PC-9 (cell line): Measurements from ENCODE around the gene ID4. TPM values are rescaled to one million over a fixed set of nuclear protein-coding genes. Genes with fewer than 3 reads are reported as not detected.
"Not testable (repeated sequence)": the region's sequence is repeated elsewhere in the genome, so short reads cannot be mapped to it uniquely, and the experiment has no call there.

Experiments
- BruUV-seq: library from RNA; stranded (reverse); fragments of 400-500 nt; replicated peaks from 2 replicates; lab custom pipeline; 2021; lab: Mats Ljungman, UMichigan
- CTCF ChIA-PET: fragments of 300-600 bp; sonication (Branson Sonifier 250); formaldehyde crosslinking; loops from one replicate; lab custom pipeline; 2022; ENCODE audit warnings: antibody characterized with exemption; lab: Charles Lee
- POLR2A ChIA-PET: fragments of 300-600 bp; sonication (Branson Sonifier 250); formaldehyde crosslinking; loops from one replicate; lab custom pipeline; 2022; ENCODE audit warnings: antibody characterized with exemption; ENCODE audit not compliant: unreplicated experiment; lab: Charles Lee
- DNase-seq, 2 experiments: peaks; one replicate each; pipeline versions ENCODE4 v3.0.0 to v3.0.0-alpha.2; 2015 to 2022; ENCODE audit warnings: mixed read lengths in 1 of 2
- H2AFZ ChIP-seq: fragments of 200-600 bp; sonication (generic); 2 replicates; pipeline ENCODE4 v1.8.1; 2017; ENCODE audit warnings: antibody characterized with exemption
- H3F3A ChIP-seq: fragments of 200-600 bp; sonication (generic); 2 replicates; pipeline ENCODE4 v1.8.1; 2017; ENCODE audit warnings: antibody characterized with exemption, mild to moderate bottlenecking, low read depth; ENCODE audit not compliant: insufficient read depth
- H3K27ac ChIP-seq: fragments of 200-600 bp; sonication (generic); 2 replicates; pipeline ENCODE4 v1.6.1; 2016; ENCODE audit warnings: mixed run types
- H3K27me3 ChIP-seq: fragments of 200-600 bp; sonication (generic); 2 replicates; pipeline ENCODE4 v1.6.1; 2016; ENCODE audit warnings: low read depth, mixed run types; ENCODE audit not compliant: insufficient read depth
- H3K36me3 ChIP-seq: fragments of 200-600 bp; sonication (generic); 2 replicates; pipeline ENCODE4 v1.6.1; 2016; ENCODE audit warnings: low read depth, mixed run types
- H3K4me1 ChIP-seq: fragments of 200-600 bp; sonication (generic); replicated peaks from 2 replicates; pipeline ENCODE4 v1.6.1; 2016; ENCODE audit warnings: mixed run types; ENCODE audit not compliant: insufficient read depth
- H3K4me2 ChIP-seq: fragments of 200-600 bp; sonication (generic); 2 replicates; pipeline ENCODE4 v1.6.1; 2017; ENCODE audit warnings: mixed run types
- H3K4me3 ChIP-seq: fragments of 200-600 bp; sonication (generic); 2 replicates; pipeline ENCODE4 v1.6.1; 2016; ENCODE audit warnings: mixed run types
- H3K79me2 ChIP-seq: fragments of 200-600 bp; sonication (generic); 2 replicates; pipeline ENCODE4 v1.6.1; 2017; ENCODE audit warnings: low read depth, mixed run types
- H3K9me2 ChIP-seq: fragments of 200-600 bp; sonication (generic); 2 replicates; pipeline ENCODE4 v1.8.1; 2017; ENCODE audit warnings: mild to moderate bottlenecking; ENCODE audit not compliant: insufficient read depth
- H3K9me3 ChIP-seq: fragments of 200-600 bp; sonication (generic); 2 replicates; pipeline ENCODE4 v1.8.1; 2016; ENCODE audit warnings: low read depth; ENCODE audit not compliant: insufficient read depth
- H4K20me1 ChIP-seq: fragments of 200-600 bp; sonication (generic); 2 replicates; pipeline ENCODE4 v1.8.1; 2017; ENCODE audit not compliant: insufficient read depth
- EZH2 ChIP-seq: fragments of 200-600 bp; sonication (generic); IDR thresholded peaks from 2 replicates; pipeline ENCODE4 v1.8.0; 2017; ENCODE audit warnings: antibody characterized with exemption, low read depth
- intact Hi-C: fragments of 100-400 bp; cut with micrococcal nuclease; formaldehyde crosslinking; loops from one replicate; pipeline ENCODE4 v1.10.0; 2022; ENCODE audit not compliant: unreplicated experiment
- total RNA-seq: library from RNA; stranded (reverse); gene quantifications from 2 replicates; pipeline ENCODE4 v1.2.3, GENCODE V29; 2021
- TF ChIP-seq, protein P1 (sequence below): fragments of 200-600 bp; sonication (generic); conservative IDR thresholded peaks from 2 replicates; pipeline ENCODE4 v1.6.1; 2017; ENCODE audit warnings: mixed run types, antibody characterized with exemption, mild to moderate bottlenecking, moderate library complexity

The ID4 gene
- total RNA-seq, 1 experiment from 2014 or later: 4.4 TPM

DNA sequence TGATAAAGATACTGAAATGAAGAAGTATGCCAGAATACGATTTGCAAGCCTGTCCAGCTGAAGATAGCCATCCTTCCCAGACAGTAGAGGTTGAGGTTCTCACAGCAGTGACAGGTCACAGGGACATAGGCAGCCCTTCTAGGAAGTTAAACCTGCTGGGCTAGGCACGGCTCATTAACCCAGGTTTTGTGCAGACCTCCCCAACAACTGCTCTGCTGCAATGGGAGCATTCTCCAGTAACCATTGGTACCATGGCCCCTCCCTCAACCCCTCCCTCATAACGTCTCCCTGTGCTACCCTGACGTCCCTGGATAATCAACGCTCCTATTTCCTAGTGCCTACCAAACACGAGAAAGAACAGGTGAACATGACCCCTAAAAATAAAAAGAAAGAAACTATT lies 15.8 kb downstream of the ID4 start:
- CTCF ChIA-PET: no interaction called here
- no peaks in the 10 kb centered on the region for H3K79me2 ChIP-seq

DNA sequence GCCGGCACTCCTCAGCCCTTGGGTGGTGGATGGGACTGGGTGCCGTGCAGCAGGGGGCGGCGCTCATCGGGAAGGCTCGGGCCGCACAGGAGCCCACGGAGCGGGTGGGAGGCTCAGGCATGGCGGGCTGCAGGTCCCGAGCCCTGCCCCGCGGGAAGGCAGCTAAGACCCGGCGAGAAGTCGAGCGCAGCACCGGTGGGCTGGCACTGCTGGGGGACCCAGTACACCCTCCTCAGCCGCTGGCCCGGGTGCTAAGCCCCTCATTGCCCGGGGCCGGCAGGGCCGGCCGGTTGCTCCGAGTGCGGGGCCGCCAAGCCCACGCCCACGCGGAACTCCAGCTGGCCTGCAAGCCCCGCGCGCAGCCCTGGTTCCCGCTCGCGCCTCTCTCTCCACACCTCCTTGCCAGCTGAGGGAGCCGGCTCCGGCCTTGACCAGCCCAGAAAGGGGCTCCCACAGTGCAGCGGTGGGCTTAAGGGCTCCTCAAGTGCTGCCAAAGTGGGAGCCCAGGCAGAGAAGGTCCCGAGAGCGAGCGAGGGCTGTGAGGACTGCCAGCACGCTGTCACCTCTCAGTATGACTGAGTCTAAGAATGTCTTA lies 17.3 kb downstream of the ID4 start:
- H4K20me1 ChIP-seq, H2AFZ ChIP-seq, DNase-seq, H3K4me2 ChIP-seq, H3F3A ChIP-seq, POLR2A ChIA-PET, H3K4me1 ChIP-seq, BruUV-seq, H3K9me2 ChIP-seq, H3K79me2 ChIP-seq, CTCF ChIA-PET, H3K27me3 ChIP-seq, H3K4me3 ChIP-seq, H3K9me3 ChIP-seq, H3K27ac ChIP-seq, H3K36me3 ChIP-seq: not testable (repeated sequence)
- intact Hi-C loops: loop anchor here (5.0 to 10.0 kb wide), 5 partner anchors 317 to 1257 kb away; no protein-coding TSS in a partner anchor

More for the DNA sequence above, 15.8 kb downstream of the ID4 start:
- intact Hi-C loops: loop anchor here (1.0 to 10.0 kb wide), 7 partner anchors 204 to 1256 kb away; no protein-coding TSS in a partner anchor
- H3K9me3 ChIP-seq: no peaks in the 10 kb centered on the region
- no peaks in the 10 kb centered on the region for H3F3A ChIP-seq
- no peak overlapping the region for H3K4me3 ChIP-seq
- no peak overlapping the region for H2AFZ ChIP-seq
- no peaks in the 10 kb centered on the region for H3K27me3 ChIP-seq
- H3K4me2 ChIP-seq: no peak overlapping the region
- H3K4me1 ChIP-seq: 0 out of 2 replicates have a peak, but pooled peaks cover 4% of the 10 kb centered on the region
- BruUV-seq: no TSS peak
- H4K20me1 ChIP-seq: no peaks in the 10 kb centered on the region
- no peak for TF ChIP-seq EZH2
- TF ChIP-seq, protein P1, sequence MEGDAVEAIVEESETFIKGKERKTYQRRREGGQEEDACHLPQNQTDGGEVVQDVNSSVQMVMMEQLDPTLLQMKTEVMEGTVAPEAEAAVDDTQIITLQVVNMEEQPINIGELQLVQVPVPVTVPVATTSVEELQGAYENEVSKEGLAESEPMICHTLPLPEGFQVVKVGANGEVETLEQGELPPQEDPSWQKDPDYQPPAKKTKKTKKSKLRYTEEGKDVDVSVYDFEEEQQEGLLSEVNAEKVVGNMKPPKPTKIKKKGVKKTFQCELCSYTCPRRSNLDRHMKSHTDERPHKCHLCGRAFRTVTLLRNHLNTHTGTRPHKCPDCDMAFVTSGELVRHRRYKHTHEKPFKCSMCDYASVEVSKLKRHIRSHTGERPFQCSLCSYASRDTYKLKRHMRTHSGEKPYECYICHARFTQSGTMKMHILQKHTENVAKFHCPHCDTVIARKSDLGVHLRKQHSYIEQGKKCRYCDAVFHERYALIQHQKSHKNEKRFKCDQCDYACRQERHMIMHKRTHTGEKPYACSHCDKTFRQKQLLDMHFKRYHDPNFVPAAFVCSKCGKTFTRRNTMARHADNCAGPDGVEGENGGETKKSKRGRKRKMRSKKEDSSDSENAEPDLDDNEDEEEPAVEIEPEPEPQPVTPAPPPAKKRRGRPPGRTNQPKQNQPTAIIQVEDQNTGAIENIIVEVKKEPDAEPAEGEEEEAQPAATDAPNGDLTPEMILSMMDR: no peak
- DNase-seq: no peak
- POLR2A ChIA-PET: no interaction called here
- H3K36me3 ChIP-seq: no peaks in the 10 kb centered on the region
- H3K27ac ChIP-seq: no peak overlapping the region
- H3K9me2 ChIP-seq: no peaks in the 10 kb centered on the region

DNA sequence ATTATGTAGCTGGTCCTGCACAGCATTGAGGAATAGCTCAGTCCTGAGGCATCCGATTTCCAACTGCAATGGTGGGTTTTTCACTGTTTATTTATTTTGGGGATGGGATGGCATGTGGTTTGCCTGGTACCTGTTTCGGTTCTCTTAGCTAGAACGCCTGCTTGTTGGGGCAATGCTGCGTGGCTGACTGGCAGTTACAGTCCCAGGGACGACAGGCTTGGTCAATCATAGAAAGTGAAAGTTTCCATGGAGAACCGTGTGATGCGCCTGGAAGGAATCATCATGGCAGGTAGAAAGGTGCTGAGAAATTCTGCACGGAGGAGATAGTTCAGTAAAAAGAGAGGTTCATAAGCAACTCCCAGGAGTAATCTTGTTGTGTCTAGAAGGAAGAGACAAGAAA lies 18.4 kb downstream of the ID4 start:
- Histone ChIP-seq H3K9me2 (no peaks in the 10 kb centered on the region), H3K27ac (no peak overlapping the region), H3K27me3 (no peaks in the 10 kb centered on the region), H3K36me3 (no peaks in the 10 kb centered on the region), H3K4me2 (no peak overlapping the region), H3F3A (0 out of 2 replicates have a peak, but pooled peaks cover 5% of the 10 kb centered on the region), H3K4me3 (no peak overlapping the region), H3K4me1 (peaks cover 13% of the 10 kb centered on the region), H4K20me1 (no peaks in the 10 kb centered on the region), H3K9me3 (no peaks in the 10 kb centered on the region), H3K79me2 (no peaks in the 10 kb centered on the region), H2AFZ (no peak overlapping the region)
- ChIA-PET POLR2A (interaction anchor here (0.6 kb wide), 1 partner anchor 41 kb away, joined by 5 read pairs; no protein-coding TSS in a partner anchor), CTCF (no interaction called here)
- no TSS peak for BruUV-seq
- TF ChIP-seq, protein P1: no peak
- no peak for TF ChIP-seq EZH2
- DNase-seq: no peak
- intact Hi-C loops: loop anchor here (10.0 kb wide), 1 partner anchor 861 kb away; no protein-coding TSS in a partner anchor
